Measurements from ENCODE around the gene RGL4.

DNA sequence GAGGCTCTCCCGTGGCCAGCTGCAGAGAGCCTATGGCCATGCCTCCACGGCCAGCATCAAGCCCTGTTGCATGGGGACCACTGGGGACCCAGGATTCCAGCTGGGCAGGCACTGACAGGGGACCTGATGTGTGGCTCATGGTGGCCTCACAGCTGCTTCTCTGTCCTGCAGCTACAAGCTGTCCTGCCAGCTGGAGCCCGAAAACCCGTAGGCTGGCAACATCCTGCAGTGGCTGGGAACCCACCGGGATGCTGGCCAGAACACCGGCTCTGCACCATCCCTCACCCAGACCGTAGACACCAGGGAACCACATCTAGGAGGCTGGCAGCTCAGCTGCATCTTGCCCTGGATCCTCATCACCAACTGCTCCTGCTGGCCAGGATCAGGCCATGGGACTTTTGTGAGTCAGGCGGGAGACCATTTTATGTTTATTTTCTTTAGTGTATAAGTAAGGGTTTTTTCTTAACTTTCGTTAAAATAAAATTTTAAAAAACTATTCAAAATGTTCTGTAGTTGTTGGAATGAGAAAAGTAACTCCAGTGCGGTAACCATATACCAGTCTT is 7.9 kb downstream of the RGL4 start:
- TF ChIP-seq, protein P1, sequence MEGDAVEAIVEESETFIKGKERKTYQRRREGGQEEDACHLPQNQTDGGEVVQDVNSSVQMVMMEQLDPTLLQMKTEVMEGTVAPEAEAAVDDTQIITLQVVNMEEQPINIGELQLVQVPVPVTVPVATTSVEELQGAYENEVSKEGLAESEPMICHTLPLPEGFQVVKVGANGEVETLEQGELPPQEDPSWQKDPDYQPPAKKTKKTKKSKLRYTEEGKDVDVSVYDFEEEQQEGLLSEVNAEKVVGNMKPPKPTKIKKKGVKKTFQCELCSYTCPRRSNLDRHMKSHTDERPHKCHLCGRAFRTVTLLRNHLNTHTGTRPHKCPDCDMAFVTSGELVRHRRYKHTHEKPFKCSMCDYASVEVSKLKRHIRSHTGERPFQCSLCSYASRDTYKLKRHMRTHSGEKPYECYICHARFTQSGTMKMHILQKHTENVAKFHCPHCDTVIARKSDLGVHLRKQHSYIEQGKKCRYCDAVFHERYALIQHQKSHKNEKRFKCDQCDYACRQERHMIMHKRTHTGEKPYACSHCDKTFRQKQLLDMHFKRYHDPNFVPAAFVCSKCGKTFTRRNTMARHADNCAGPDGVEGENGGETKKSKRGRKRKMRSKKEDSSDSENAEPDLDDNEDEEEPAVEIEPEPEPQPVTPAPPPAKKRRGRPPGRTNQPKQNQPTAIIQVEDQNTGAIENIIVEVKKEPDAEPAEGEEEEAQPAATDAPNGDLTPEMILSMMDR (CRISPR knock-in tag; IDR thresholded peaks at IDR 0.05), result no peak
- TF ChIP-seq, protein P2, sequence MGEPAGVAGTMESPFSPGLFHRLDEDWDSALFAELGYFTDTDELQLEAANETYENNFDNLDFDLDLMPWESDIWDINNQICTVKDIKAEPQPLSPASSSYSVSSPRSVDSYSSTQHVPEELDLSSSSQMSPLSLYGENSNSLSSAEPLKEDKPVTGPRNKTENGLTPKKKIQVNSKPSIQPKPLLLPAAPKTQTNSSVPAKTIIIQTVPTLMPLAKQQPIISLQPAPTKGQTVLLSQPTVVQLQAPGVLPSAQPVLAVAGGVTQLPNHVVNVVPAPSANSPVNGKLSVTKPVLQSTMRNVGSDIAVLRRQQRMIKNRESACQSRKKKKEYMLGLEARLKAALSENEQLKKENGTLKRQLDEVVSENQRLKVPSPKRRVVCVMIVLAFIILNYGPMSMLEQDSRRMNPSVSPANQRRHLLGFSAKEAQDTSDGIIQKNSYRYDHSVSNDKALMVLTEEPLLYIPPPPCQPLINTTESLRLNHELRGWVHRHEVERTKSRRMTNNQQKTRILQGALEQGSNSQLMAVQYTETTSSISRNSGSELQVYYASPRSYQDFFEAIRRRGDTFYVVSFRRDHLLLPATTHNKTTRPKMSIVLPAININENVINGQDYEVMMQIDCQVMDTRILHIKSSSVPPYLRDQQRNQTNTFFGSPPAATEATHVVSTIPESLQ (CRISPR knock-in tag; conservative IDR thresholded peaks at IDR 0.05), result no peak
- TF ChIP-seq SMC3 (IDR thresholded peaks at IDR 0.05; ENCODE audit: low read length) (no peak), STAG1 (CRISPR knock-in tag; IDR thresholded peaks at IDR 0.05) (no peak), ZNF138 (CRISPR knock-in tag; IDR thresholded peaks at IDR 0.05; ENCODE audit: low read depth) (no peak), MED1 (CRISPR knock-in tag; IDR thresholded peaks at IDR 0.05) (no peak), SMARCC2 (IDR thresholded peaks at IDR 0.05) (no peak), GLI4 (CRISPR knock-in tag; IDR thresholded peaks at IDR 0.05; ENCODE audit: borderline replicate concordance) (no peak)
